Skeletal muscle cell (primary cell): ENCODE results near the gene YPEL5.

Experiments used
- DNase-seq: peaks from one replicate; pipeline ENCODE4 v3.0.0-alpha.2; 2010; ENCODE audit warnings: low read depth
- H3K4me3 ChIP-seq: 2 replicates; pipeline ENCODE4 v1.5.1; 2011; ENCODE audit warnings: low read depth, mild to moderate bottlenecking, control low read depth, low read length, moderate library complexity

The YPEL5 gene

GRCh38 chr2:30161929-30162706 lies 15.3 kb downstream of the YPEL5 start:
- no peak for DNase-seq
- no peak overlapping the region for H3K4me3 ChIP-seq

GRCh38 chr2:30162806-30163205 lies 16.0 kb downstream of the YPEL5 start:
- no peak overlapping the region for H3K4me3 ChIP-seq
- no peak for DNase-seq

- no peak for DNase-seq
- no peak overlapping the region for H3K4me3 ChIP-seq
These were observed 17.5 kb downstream of the YPEL5 start for GRCh38 chr2:30164131-30164925.

GRCh38 chr2:30165050-30165520 lies 18.3 kb downstream of the YPEL5 start:
- DNase-seq = peak; percentile 74
- no peak overlapping the region for H3K4me3 ChIP-seq

GRCh38 chr2:30165617-30166016 lies 18.8 kb downstream of the YPEL5 start:
- no peak for DNase-seq

GRCh38 chr2:30172627-30173026 lies 25.8 kb downstream of the YPEL5 start:
- no peak for DNase-seq
- no peak overlapping the region for H3K4me3 ChIP-seq

More at GRCh38 chr2:30165617-30166016, 18.8 kb downstream of the YPEL5 start:
- no peak overlapping the region for H3K4me3 ChIP-seq

GRCh38 chr2:30177440-30177839 lies 30.6 kb downstream of the YPEL5 start:
- DNase-seq = no peak
- no peak overlapping the region for H3K4me3 ChIP-seq

- no peak for DNase-seq
- no peak overlapping the region for H3K4me3 ChIP-seq
These were observed 31.1 kb downstream of the YPEL5 start for GRCh38 chr2:30177956-30178355.

- no peak overlapping the region for H3K4me3 ChIP-seq
- peak; percentile 86 for DNase-seq
These were observed 32.0 kb downstream of the YPEL5 start for GRCh38 chr2:30178618-30179434.

- no peak overlapping the region for H3K4me3 ChIP-seq
- no peak for DNase-seq
These were observed 32.7 kb downstream of the YPEL5 start for GRCh38 chr2:30179536-30179935.

GRCh38 chr2:30180226-30180625 lies 33.4 kb downstream of the YPEL5 start:
- H3K4me3 ChIP-seq = no peak overlapping the region

GRCh38 chr2:30181176-30181575 lies 34.4 kb downstream of the YPEL5 start:
- H3K4me3 ChIP-seq = no peak overlapping the region
- DNase-seq = no peak

More at GRCh38 chr2:30180226-30180625, 33.4 kb downstream of the YPEL5 start:
- no peak for DNase-seq

- H3K4me3 ChIP-seq = no peak overlapping the region
- DNase-seq = no peak
These were observed 37.2 kb downstream of the YPEL5 start for GRCh38 chr2:30184035-30184434.

- H3K4me3 ChIP-seq = no peak overlapping the region
- peak; percentile 89 for DNase-seq
These were observed 38.4 kb downstream of the YPEL5 start for GRCh38 chr2:30185178-30185577.

- DNase-seq = no peak
- H3K4me3 ChIP-seq = no peak overlapping the region
These were observed 41.5 kb downstream of the YPEL5 start for GRCh38 chr2:30188292-30188691.

GRCh38 chr2:30190637-30191036 lies 43.8 kb downstream of the YPEL5 start:
- no peak overlapping the region for H3K4me3 ChIP-seq

GRCh38 chr2:30191107-30191506 lies 44.3 kb downstream of the YPEL5 start:
- DNase-seq = no peak
- no peak overlapping the region for H3K4me3 ChIP-seq

More at GRCh38 chr2:30190637-30191036, 43.8 kb downstream of the YPEL5 start:
- DNase-seq = no peak

GRCh38 chr2:30191819-30192271 lies 45.0 kb downstream of the YPEL5 start:
- DNase-seq = no peak
- no peak overlapping the region for H3K4me3 ChIP-seq

- no peak for DNase-seq
- no peak overlapping the region for H3K4me3 ChIP-seq
These were observed 45.5 kb downstream of the YPEL5 start for GRCh38 chr2:30192314-30192713.
